SH-SY5Y (cell line): Measurements from ENCODE around the gene CD180.

Experiments
- GATA2 ChIP-seq: IDR thresholded peaks from 2 replicates; pipeline ENCODE4 v1.6.1; 2011; ENCODE audit warnings: mild to moderate bottlenecking, low read depth, low read length
- GATA3 ChIP-seq: IDR thresholded peaks from 2 replicates; pipeline ENCODE4 v1.6.1; 2011; ENCODE audit warnings: low read depth, mild to moderate bottlenecking, low read length, moderate library complexity

- no peak for TF ChIP-seq GATA2
- TF ChIP-seq GATA3: no peak
Measured at GRCh38 chr5:67133776-67134175, 62.8 kb downstream of the CD180 start.
